Fibroblast of skin of right quadriceps (primary cell): Measurements from ENCODE around the gene OVAAL.

Experiments used
- DNase-seq: peaks from one replicate; pipeline ENCODE4 v3.0.0-alpha.2; 2013

The OVAAL gene

GRCh38 chr1:180571060-180571831 is 12.5 kb downstream of the OVAAL start:
- DNase-seq: peak; percentile 37

- no peak for DNase-seq
Observed at GRCh38 chr1:180571832-180572636, 13.3 kb downstream of the OVAAL start.

- DNase-seq: no peak
Observed at GRCh38 chr1:180572760-180573159, 14.0 kb downstream of the OVAAL start.

- no peak for DNase-seq
Observed at GRCh38 chr1:180574031-180574713, 15.4 kb downstream of the OVAAL start.

GRCh38 chr1:180577361-180577760 is 18.6 kb downstream of the OVAAL start:
- peak; percentile 14 for DNase-seq

- no peak for DNase-seq
Observed at GRCh38 chr1:180579961-180580611, 21.3 kb downstream of the OVAAL start.

GRCh38 chr1:180581635-180582039 is 22.9 kb downstream of the OVAAL start:
- DNase-seq: no peak

- no peak for DNase-seq
Observed at GRCh38 chr1:180584869-180585268, 26.1 kb downstream of the OVAAL start.

GRCh38 chr1:180585994-180586359 is 27.2 kb downstream of the OVAAL start:
- DNase-seq: no peak

GRCh38 chr1:180586671-180587155 is 27.9 kb downstream of the OVAAL start:
- DNase-seq: peak; percentile 51

GRCh38 chr1:180588121-180588520 is 29.4 kb downstream of the OVAAL start:
- DNase-seq: no peak

GRCh38 chr1:180590889-180591288 is 32.1 kb downstream of the OVAAL start:
- no peak for DNase-seq

- DNase-seq: no peak
Observed at GRCh38 chr1:180593382-180593781, 34.6 kb downstream of the OVAAL start.

- no peak for DNase-seq
Observed at GRCh38 chr1:180594723-180595122, 36.0 kb downstream of the OVAAL start.

- DNase-seq: no peak
Observed at GRCh38 chr1:180595966-180596365, 37.2 kb downstream of the OVAAL start.

GRCh38 chr1:180597520-180597919 is 38.8 kb downstream of the OVAAL start:
- DNase-seq: no peak

GRCh38 chr1:180598333-180598974 is 39.7 kb downstream of the OVAAL start:
- DNase-seq: no peak

- DNase-seq: no peak
Observed at GRCh38 chr1:180600343-180600742, 41.6 kb downstream of the OVAAL start.

- no peak for DNase-seq
Observed at GRCh38 chr1:180601512-180601911, 42.7 kb downstream of the OVAAL start.

- DNase-seq: no peak
Observed at GRCh38 chr1:180603223-180603849, 44.6 kb downstream of the OVAAL start.

GRCh38 chr1:180603850-180604226 is 45.1 kb downstream of the OVAAL start:
- no peak for DNase-seq

GRCh38 chr1:180606155-180606554 is 47.4 kb downstream of the OVAAL start:
- DNase-seq: no peak
